GM21576 (cell line): Measurements from ENCODE around the gene ZNF558.
"Not testable (repeated sequence)": the region's sequence is repeated elsewhere in the genome, so short reads cannot be mapped to it uniquely, and the experiment has no call there.

Experiments used
- ATAC-seq: cut with Tn5 transposase; IDR thresholded peaks from one replicate; pipeline ENCODE4 v1.9.1; 2021; ENCODE audit warnings: mild to moderate bottlenecking, moderate library complexity; ENCODE audit not compliant: unreplicated experiment

The ZNF558 gene

DNA sequence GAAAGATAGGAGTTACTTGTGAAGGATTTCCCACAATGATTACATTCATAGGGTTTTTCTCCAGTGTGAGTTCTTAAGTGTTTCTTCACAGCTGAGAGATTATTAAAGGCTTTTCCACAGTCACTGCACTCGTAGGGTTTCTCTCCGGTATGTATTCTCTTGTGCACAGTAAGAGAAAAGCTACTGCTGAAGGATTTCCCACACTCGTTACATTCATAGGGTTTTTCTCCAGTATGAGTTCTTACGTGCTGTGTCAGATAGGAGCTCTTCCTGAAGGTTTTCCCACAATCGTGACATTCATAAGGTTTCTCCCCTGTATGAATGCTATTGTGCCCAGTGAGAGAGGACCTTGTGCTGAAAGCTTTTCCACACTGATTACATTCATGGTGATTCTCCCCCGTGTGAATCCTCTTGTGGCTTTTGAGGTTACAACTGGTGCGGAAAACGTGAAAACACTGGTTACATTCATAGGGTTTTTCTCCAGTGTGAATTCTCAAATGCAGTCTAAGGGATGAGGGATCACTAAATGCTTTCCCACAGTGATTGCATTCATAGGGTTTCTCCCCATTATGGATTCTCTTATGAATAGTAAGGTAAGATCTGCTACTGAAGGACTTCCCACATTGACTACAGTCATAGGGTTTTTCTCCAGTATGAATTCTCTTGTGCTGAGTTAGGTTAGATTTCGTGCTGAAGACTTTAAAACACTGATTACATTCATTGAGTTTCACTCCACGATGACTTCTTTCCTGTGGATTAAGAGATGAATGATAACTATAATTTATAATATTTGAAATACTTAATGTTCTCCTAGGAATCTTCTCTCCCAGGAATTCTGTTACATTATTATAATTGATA, 20.6 kb downstream of the ZNF558 start:
- no peak for ATAC-seq

DNA sequence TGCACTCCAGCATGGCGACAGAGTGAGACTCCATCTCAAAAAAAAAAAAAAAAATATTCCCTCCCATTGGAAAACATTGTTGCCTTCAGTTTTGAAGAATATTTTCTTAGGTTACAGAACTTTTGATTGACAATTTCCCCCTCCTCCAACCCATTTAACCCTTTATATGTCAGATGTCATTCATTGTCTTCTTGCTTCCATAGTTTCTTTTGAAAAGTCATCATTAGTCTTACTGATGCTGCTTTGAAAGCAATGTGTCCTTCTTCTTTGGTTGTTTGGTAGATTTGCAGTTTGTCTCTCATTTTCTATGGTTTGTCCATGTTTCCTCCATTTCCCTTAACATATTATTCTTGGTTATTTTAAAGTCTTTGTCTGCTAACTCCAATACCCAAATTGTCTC, 25.4 kb downstream of the ZNF558 start:
- no peak for ATAC-seq

DNA sequence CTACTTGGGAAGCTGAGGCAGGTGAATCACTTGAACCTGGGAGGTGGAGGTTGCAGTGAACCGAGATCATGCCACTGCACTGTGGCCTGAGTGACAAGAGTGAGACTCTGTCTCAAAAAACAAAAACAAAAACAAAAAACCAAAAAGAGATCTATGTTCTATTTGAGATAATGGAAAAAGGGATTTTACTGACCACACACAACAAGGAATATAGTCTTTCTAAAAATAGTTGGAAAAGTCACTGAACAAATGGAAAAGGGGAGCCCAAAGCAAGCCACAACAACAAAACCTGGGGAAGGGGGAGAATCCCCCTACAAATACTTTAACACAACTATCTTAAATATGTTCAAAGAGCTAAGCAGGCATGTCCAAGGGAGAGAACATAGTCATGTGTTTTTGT, 37.3 kb downstream of the ZNF558 start:
- ATAC-seq, result no peak

DNA sequence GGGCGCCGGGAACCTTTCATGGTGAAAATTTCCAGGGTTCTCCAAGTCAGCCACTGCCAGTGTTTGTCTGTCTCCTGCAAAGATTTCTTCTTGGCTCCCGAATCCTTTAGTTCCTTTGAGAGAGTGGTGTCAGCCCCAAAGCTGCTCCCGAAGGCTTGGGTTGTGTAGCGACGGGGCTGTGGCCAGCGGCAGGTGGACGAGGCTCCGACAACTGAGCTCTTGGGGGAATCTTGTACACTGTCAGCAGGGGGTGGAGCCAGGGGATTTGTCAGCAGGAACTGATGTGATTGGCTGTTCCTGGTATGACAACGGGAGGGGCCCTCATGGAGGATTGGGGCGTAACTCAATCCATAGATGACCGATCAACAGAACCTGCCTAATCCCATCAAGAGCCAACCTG, 58.5 kb downstream of the ZNF558 start:
- ATAC-seq, result not testable (repeated sequence)

DNA sequence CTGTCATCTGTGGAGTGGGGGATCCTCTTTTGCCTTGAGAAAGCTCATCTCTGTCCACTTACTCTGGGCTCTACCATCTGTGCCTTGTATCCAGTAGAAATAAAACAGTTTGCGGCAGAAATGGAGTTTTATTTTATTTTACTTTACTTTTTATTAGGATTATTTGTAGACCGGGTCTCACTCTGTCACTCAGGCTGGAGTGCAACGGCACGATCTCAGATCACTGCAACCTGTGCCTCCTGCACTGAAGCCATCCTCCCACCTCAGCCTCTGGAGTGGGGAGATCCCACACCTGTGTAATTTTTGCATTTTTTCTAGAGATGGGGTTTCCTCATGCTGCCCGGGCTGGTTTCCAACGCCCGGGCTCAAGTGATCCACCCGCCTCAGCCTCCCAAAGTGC, 62.8 kb downstream of the ZNF558 start:
- ATAC-seq, result not testable (repeated sequence)

DNA sequence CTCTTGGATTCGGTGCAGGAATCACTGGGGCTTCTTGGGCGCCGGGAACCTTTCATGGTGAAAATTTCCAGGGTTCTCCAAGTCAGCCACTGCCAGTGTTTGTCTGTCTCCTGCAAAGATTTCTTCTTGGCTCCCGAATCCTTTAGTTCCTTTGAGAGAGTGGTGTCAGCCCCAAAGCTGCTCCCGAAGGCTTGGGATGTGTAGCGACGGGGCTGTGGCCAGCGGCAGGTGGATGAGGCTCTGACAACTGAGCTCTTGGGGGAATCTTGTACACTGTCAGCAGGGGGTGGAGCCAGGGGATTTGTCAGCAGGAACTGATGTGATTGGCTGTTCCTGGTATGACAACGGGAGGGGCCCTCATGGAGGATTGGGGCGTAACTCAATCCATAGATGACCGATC, 64.8 kb downstream of the ZNF558 start:
- not testable (repeated sequence) for ATAC-seq
